ENCODE data around the gene ACTBL2.

The ACTBL2 gene

GRCh38 chr5:57442080-57442839, 40.4 kb downstream of the ACTBL2 start:
- no peak overlapping the region for H3K4me3 ChIP-seq (ENCODE audit: low read depth, low read length)
- DNase-seq (ENCODE audit: low read depth): peak; percentile 29
- TF ChIP-seq, protein P1, sequence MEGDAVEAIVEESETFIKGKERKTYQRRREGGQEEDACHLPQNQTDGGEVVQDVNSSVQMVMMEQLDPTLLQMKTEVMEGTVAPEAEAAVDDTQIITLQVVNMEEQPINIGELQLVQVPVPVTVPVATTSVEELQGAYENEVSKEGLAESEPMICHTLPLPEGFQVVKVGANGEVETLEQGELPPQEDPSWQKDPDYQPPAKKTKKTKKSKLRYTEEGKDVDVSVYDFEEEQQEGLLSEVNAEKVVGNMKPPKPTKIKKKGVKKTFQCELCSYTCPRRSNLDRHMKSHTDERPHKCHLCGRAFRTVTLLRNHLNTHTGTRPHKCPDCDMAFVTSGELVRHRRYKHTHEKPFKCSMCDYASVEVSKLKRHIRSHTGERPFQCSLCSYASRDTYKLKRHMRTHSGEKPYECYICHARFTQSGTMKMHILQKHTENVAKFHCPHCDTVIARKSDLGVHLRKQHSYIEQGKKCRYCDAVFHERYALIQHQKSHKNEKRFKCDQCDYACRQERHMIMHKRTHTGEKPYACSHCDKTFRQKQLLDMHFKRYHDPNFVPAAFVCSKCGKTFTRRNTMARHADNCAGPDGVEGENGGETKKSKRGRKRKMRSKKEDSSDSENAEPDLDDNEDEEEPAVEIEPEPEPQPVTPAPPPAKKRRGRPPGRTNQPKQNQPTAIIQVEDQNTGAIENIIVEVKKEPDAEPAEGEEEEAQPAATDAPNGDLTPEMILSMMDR (IDR thresholded peaks at IDR 0.05; ENCODE audit: insufficient read depth, low read depth, low read length, missing control alignments): no peak

DNA sequence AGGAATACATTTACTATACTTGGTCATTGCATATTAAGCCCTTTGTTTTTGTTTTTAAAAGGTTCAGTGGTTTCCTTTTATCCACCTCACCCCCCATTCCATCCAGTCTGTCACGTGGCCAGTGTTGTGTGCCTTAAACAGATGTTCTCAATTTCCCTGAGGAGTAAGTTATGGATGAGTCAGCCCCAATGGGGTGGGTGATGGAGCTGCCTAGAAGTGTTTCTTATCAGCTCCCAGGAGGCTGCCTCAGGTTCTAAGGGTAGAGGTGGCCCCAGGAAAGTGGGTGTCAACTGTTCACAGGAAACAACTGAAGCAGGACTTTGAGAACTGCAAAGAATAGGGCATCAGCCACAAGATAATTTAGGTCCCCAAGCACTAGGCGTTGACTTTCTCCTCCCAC, 41.1 kb downstream of the ACTBL2 start:
- H3K4me3 ChIP-seq (ENCODE audit: low read depth, low read length): no peak overlapping the region
- no peak for DNase-seq (ENCODE audit: low read depth)
- TF ChIP-seq, protein P1 (IDR thresholded peaks at IDR 0.05; ENCODE audit: insufficient read depth, low read depth, low read length, missing control alignments): no peak

GRCh38 chr5:57439601-57440000, 43.0 kb downstream of the ACTBL2 start:
- no peak for DNase-seq (ENCODE audit: low read depth)
- TF ChIP-seq, protein P1 (IDR thresholded peaks at IDR 0.05; ENCODE audit: insufficient read depth, low read depth, low read length, missing control alignments): no peak
- no peak overlapping the region for H3K4me3 ChIP-seq (ENCODE audit: low read depth, low read length)

DNA sequence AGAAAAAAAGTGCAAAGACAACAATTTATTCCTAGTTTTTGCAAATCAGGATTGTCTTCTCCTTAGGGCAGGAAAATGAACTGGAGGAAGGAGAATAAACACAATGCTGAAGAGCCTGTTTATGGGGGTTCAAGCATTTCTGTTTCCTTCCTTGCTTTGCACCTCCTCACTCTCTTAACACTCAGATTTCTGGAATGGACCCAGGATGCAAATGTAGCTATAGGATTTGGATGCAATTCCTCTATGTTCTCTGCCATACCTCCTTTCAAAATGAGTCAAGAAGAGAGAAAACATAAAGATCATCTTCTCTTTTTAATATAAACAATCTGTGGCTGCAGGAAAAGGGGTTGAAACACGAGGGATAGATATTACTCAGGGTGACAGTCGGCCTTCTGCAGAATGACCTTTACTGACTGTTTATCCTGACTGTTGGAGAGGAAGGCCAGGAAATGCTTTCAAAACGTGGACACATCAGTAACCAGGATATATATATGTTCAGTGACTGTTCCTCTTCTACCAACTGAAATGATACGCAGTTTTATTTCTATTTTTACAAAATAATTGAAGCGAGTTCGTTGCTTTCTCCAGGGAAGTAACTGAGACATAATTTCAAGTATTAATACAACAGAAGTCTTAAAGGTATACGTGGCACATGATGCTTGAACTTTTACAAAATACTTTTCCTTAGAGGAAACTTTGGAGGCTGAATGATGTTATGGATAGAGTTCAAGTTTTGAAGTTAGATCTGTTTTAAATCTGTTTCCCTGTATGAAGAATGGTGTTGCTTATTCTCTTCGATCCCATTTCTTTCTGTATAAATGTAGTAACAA, 44.4 kb downstream of the ACTBL2 start:
- TF ChIP-seq, protein P1 (IDR thresholded peaks at IDR 0.05; ENCODE audit: insufficient read depth, low read depth, low read length, missing control alignments): no peak
- DNase-seq (ENCODE audit: low read depth): no peak
- no peak overlapping the region for H3K4me3 ChIP-seq (ENCODE audit: low read depth, low read length)

GRCh38 chr5:57436586-57436985, 46.0 kb downstream of the ACTBL2 start:
- no peak for DNase-seq (ENCODE audit: low read depth)
- H3K4me3 ChIP-seq (ENCODE audit: low read depth, low read length): no peak overlapping the region
- TF ChIP-seq, protein P1 (IDR thresholded peaks at IDR 0.05; ENCODE audit: insufficient read depth, low read depth, low read length, missing control alignments): no peak

- TF ChIP-seq, protein P1 (IDR thresholded peaks at IDR 0.05; ENCODE audit: insufficient read depth, low read depth, low read length, missing control alignments): no peak
- no peak for DNase-seq (ENCODE audit: low read depth)
- no peak overlapping the region for H3K4me3 ChIP-seq (ENCODE audit: low read depth, low read length)
These were observed 46.9 kb downstream of the ACTBL2 start for GRCh38 chr5:57435701-57436134.
